Fibroblast of mammary gland (primary cell): Measurements from ENCODE around the gene LSM3.

Experiments
- DNase-seq: peaks from one replicate; pipeline ENCODE4 v3.0.0-alpha.2; 2010; ENCODE audit warnings: low read depth
- H3K4me3 ChIP-seq: 2 replicates; pipeline ENCODE4 v1.5.1; 2011; ENCODE audit warnings: low read depth, mild to moderate bottlenecking, low read length, moderate library complexity; ENCODE audit not compliant: control insufficient read depth
- TF ChIP-seq, protein P1 (sequence below): conservative IDR thresholded peaks from 2 replicates; pipeline ENCODE4 v1.5.1; 2011; ENCODE audit warnings: low read depth, low read length, inconsistent platforms; ENCODE audit not compliant: control insufficient read depth, insufficient read depth

LSM3 gene

DNA sequence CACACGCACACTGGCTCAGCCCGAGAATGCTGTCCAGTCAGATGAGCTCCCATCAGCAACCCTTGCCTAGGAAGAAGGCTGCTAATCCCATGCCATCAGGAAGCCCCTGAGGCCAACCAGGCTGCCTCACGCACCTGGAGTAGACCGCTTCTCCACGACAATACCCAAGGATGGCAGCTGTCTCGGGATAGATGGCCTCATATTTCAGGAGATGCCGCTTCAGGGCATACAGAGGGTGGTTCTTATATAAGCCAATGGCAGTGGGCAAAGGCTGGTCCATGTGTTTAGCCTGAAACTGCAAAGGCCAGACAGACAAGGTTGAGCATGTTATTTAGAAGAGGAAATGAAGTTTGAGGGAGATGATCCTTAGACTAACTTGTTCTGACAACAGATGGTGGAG, 22.4 kb upstream of the LSM3 start:
- TF ChIP-seq, protein P1, sequence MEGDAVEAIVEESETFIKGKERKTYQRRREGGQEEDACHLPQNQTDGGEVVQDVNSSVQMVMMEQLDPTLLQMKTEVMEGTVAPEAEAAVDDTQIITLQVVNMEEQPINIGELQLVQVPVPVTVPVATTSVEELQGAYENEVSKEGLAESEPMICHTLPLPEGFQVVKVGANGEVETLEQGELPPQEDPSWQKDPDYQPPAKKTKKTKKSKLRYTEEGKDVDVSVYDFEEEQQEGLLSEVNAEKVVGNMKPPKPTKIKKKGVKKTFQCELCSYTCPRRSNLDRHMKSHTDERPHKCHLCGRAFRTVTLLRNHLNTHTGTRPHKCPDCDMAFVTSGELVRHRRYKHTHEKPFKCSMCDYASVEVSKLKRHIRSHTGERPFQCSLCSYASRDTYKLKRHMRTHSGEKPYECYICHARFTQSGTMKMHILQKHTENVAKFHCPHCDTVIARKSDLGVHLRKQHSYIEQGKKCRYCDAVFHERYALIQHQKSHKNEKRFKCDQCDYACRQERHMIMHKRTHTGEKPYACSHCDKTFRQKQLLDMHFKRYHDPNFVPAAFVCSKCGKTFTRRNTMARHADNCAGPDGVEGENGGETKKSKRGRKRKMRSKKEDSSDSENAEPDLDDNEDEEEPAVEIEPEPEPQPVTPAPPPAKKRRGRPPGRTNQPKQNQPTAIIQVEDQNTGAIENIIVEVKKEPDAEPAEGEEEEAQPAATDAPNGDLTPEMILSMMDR: no peak

DNA sequence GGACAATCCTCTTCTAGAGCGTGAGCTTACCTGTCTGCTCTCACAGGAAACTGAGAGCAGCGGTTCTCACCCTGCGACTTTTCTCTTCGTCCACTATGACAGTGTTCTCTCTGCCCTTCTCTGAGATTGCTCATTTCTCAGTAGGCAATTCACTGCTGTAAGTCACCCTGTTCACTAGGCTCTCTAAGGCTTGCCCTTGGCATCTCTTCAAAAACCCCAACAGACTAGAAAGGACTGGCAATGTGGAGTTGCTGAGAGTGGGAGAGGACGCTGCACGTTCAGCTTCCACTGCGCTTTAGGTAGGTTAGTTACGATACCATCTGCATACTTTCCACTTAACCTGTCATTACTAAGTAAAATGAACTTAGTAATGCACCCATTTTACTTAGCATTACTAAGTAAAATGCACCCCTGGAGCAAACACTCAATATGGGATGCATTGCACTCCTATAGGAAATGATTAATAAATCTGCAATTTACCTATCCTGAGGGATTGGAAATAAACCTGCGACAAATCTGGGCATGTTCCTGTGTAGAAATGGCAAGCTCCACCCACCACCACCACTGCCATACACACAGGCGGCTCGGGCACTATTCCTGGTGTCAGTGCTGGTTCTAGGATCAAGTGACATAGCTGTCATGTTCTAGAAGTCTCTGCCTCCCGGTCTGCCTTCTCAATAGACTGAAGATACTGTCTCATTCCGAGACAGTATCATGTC, 21.6 kb upstream of the LSM3 start:
- no peak overlapping the region for H3K4me3 ChIP-seq
- no peak for DNase-seq
- TF ChIP-seq, protein P1: no peak

More for the DNA sequence above, 22.4 kb upstream of the LSM3 start:
- DNase-seq: no peak
- no peak overlapping the region for H3K4me3 ChIP-seq

DNA sequence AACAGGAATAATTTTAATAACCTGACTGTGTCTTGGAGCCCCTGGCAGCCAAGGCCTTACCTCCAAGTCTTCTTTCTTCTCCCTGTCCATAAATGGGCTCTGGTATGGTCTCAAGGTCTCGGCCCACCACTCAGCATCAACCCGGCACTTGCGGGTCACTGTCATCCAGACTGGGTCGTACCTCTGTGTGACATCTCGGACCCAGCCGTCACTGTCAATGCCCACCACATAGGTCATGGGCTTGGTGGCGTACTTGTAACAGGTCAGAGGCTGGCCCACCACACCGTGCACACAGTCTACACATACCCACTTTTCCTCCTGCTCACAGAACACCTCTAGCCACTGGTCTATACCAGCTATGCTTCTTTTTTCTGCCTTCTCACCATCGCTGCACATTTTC, 20.7 kb upstream of the LSM3 start:
- TF ChIP-seq, protein P1: no peak
- H3K4me3 ChIP-seq: no peak overlapping the region
- no peak for DNase-seq

DNA sequence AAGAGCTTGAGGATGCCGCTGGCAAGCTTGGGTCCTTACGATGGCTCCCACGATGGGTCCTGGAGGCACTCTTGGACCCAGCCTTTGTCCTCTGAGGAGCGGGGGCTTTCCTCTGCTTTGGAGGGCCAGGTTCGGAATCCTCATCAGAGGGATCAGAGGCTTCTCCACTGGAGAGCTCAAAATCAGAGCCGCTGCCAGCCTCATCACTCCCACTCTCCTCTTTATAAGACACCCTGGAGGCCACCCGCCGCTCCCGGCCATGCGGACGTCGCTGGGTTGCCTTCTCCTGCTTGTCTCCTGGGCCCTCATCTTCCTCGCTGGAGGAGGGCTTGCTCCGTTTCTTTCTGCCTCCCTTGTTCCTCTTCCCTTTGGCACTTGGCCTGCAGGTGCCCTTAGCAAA, 20.2 kb upstream of the LSM3 start:
- DNase-seq: no peak
- TF ChIP-seq, protein P1: no peak
- no peak overlapping the region for H3K4me3 ChIP-seq

DNA sequence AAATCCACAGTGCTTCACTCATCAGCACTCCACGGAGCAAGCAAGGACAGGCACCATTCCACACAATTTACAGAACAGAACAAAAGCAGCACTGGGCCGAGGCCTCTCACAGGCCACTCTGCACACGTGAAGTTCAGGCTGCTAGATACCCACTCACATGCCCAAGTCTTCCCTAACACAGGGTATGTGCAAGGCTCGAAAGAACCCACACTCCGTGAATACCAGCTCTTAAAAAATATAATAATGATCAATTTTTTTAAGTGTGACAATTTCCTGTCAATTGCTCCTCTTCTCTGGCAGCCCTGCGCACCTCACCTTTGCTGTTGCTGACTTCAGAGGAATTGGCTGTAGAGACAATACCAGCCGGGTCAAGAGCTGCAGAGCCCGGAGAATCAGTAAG, 19.2 kb upstream of the LSM3 start:
- DNase-seq: no peak
- no peak overlapping the region for H3K4me3 ChIP-seq
- TF ChIP-seq, protein P1: no peak

DNA sequence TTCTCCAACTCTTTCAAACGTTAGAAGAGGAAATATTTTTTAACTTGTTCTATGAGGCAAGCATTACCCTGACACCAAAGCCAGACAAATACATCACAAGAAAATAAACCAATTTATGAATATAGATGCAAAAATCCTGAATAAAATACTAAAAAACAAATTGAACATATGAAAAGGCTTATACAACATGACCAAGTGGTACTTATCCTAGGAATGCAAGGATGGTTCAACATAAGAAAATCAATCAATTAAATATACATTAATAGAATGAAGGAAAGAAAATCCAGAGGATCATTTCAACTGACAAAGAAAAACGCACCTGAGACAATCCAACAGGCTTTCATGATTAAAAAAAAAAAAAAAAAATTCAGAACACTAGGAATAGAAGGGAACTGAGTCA, 17.3 kb upstream of the LSM3 start:
- TF ChIP-seq, protein P1: no peak
- no peak for DNase-seq
- no peak overlapping the region for H3K4me3 ChIP-seq
